Body of pancreas (tissue), 4 donors: ENCODE data around the gene SLC24A4.

ENCODE experiments used
- POLR2A ChIP-seq, 3 donors: fragments of 450-650 bp; IDR thresholded peaks; one replicate each; pipeline ENCODE4 v1.6.1; 2016; ENCODE audit warnings: antibody characterized with exemption in 3 of 3, mild to moderate bottlenecking in 2 of 3
- TF ChIP-seq, protein P1 (sequence below), 7 experiments: fragments of 450-650 bp in 4 of 7; fragments of 200-600 bp in 3 of 7; sonication (generic) in 3 of 7; IDR thresholded peaks; one replicate each; pipeline ENCODE4 v1.5.1; 2016 to 2019; ENCODE audit warnings: antibody characterized with exemption in 7 of 7

DNA sequence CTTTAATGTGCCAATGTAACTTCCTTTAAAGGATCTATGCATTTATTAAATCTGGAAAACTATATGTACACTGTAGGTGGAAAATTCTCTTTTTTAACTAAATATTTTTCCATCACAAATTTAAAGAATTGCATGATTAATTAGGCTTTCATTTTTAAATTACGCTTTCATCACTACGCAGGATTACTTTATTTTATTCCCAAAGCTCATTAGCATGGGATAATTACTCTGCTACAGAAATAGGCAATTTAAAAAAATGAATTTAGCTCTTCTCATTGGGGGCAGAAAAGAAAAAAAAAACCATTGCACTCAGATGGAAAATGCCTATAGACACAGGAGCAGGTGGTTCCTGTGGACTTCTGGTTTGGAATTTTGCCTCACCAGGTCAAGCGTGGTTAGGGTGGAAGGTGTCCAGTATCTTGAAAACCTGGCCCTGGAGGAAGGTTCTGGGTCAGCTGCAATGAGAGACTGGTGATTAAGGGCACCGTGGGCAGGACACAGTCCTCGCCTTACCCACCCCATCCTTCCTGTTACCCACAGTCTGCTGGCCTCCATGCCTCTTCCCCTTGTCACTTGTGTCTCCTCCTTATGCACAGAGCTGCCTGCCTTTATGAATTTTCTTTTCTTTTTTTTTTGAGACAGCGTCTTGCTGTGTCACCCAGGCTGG is 173.4 kb downstream of the SLC24A4 start:
- TF ChIP-seq, protein P1, sequence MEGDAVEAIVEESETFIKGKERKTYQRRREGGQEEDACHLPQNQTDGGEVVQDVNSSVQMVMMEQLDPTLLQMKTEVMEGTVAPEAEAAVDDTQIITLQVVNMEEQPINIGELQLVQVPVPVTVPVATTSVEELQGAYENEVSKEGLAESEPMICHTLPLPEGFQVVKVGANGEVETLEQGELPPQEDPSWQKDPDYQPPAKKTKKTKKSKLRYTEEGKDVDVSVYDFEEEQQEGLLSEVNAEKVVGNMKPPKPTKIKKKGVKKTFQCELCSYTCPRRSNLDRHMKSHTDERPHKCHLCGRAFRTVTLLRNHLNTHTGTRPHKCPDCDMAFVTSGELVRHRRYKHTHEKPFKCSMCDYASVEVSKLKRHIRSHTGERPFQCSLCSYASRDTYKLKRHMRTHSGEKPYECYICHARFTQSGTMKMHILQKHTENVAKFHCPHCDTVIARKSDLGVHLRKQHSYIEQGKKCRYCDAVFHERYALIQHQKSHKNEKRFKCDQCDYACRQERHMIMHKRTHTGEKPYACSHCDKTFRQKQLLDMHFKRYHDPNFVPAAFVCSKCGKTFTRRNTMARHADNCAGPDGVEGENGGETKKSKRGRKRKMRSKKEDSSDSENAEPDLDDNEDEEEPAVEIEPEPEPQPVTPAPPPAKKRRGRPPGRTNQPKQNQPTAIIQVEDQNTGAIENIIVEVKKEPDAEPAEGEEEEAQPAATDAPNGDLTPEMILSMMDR (IDR thresholded peaks at IDR 0.05) = no peak
- TF ChIP-seq POLR2A (IDR thresholded peaks at IDR 0.05) = no peak
